NCI-H460 (cell line): ENCODE results near the gene PCCA. TPM values are rescaled to one million over a fixed set of nuclear protein-coding genes. Genes with fewer than 3 reads are reported as not detected.
"Not testable (repeated sequence)": the region's sequence is repeated elsewhere in the genome, so short reads cannot be mapped to it uniquely, and the experiment has no call there.

ENCODE experiments used
- DNase-seq: peaks from one replicate; pipeline ENCODE4 v3.0.0-alpha.2; 2016; ENCODE audit warnings: low read depth; ENCODE audit errors: extremely low read depth
- total RNA-seq: library from RNA; depleted of rRNA; stranded (reverse); fragments of >200 nt; shearing (Covaris generic); gene quantifications from 2 replicates; pipeline ENCODE4 v1.2.3, GENCODE V29; 2014

Gene PCCA
- total RNA-seq, 1 experiment from 2014 or later = 15.7 TPM

- DNase-seq = no peak
Observed at GRCh38 chr13:100341327-100341726, 252.4 kb downstream of the PCCA start.

DNA sequence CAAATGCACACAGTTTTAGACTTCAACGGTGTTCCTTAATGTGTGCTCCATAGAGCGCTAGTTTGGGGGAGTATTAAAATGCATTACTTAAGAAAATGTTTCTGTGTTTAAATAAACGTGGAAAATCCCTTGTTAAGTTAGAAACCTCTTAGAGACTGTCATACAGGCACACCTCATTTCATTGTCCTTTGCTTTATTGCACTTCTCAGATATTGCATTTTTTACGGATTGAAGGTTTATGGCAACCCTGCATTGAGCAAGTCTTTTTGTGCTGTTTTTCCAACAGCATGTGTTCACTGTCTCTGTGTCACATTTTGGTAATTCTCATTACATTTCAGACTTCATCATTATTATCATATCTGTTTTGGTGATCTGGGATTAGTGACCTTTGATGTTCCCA, 255.7 kb downstream of the PCCA start:
- DNase-seq = no peak

- peak; percentile 63 for DNase-seq
Observed at GRCh38 chr13:100347968-100348367, 259.1 kb downstream of the PCCA start.

- DNase-seq = no peak
Observed at GRCh38 chr13:100349594-100349993, 260.7 kb downstream of the PCCA start.

DNA sequence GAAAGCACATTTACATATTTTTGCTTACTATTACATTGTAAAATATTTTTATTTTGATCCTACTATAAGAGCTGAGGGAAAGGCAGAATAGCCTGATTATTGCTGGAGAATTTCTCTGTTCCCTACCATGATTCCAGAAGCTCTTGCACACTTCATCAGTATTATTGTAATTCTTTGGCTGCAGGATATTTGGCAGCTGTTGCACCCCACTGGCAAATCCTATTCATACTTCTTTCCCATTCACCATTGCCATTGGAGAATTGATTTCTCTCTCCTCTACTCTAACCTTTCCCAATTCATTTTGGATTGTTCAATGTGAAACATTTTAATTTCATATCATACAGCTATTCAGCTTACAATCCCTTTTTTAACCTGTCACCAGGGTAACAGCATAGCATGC, 261.7 kb downstream of the PCCA start:
- DNase-seq = no peak

GRCh38 chr13:100356426-100356825, 267.5 kb downstream of the PCCA start:
- no peak for DNase-seq

DNA sequence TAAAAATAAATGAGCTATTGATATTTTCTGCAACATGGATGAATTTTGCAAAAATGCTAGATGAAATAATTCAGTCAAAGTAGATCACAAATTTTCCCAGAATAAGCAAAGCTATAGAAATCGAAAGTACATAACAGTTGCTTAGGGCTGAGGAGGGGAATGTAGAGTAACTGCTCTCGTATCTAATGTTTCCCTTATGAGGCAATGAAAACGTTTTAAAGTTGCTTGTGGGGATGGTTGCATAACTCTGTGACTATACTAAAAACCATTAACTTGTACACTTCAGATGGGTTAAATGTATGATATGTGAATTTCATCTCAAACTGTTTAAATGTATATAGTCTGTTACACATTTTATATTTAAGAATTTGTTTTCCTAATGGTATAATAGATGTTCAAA, 268.0 kb downstream of the PCCA start:
- DNase-seq = no peak

GRCh38 chr13:100357764-100358163, 268.9 kb downstream of the PCCA start:
- no peak for DNase-seq

GRCh38 chr13:100361504-100361903, 272.6 kb downstream of the PCCA start:
- DNase-seq = no peak

- no peak for DNase-seq
Observed at GRCh38 chr13:100362371-100362770, 273.5 kb downstream of the PCCA start.

- no peak for DNase-seq
Observed at GRCh38 chr13:100362781-100363180, 273.9 kb downstream of the PCCA start.

GRCh38 chr13:100363285-100363711, 274.4 kb downstream of the PCCA start:
- DNase-seq = no peak

GRCh38 chr13:100363874-100364273, 275.0 kb downstream of the PCCA start:
- no peak for DNase-seq

DNA sequence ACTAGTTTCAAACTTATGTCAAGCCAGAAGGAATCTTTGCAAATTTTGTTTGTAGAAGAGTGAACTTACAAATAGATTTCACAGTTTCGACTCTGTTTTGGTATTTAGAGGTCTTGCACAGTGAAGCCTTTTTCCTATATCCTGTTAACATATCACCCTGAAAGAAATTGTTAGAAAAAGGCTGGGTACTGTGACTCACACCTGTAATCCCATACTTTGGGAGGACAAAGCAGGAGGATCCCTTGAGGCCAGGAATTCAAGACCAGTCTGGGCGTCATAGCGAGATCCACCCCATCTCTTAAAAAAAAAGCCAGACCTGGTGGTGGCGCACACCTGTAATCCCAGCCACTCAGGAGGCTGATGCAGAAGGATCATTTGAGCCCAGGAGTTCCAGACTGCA, 275.7 kb downstream of the PCCA start:
- no peak for DNase-seq

GRCh38 chr13:100365680-100366079, 276.8 kb downstream of the PCCA start:
- DNase-seq = no peak

DNA sequence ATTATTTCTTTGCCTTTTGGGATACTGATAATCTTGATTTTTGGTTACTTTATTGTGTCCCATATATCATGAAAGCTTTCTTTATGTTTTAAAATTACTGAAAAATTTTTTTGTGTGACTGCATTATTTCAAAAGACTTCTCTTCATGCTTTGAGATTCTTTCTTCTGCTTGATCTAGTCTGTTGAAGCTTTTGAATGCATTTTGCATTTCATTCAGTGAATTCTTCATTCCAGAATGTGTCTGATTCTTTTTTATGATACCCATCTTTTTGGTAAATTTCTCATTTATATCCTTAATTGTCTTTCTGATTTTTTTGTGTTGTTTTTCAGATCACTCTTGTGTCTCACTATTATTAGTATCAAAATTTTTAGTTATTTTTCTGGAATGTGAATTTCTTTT, 289.6 kb downstream of the PCCA start:
- DNase-seq = no peak

- no peak for DNase-seq
Observed at GRCh38 chr13:100381595-100382224, 292.8 kb downstream of the PCCA start.

DNA sequence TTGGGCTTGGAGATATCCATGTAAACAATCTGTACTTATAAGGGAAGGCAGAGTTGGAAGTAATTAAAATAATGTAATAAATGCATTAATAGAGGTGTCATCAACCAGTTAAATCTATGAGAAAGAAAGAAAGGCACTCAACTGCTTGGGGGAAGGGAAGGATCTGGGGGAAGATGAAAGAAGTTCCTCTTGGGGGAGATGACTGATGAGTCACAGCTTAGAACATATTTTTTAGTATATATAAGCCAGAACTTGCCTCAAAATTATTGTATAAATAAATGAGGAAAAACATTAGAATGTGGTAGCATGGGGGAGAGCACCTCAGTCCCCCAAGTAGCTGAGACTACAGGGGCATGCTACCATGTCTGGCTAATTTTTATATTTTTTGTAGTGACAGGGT, 293.9 kb downstream of the PCCA start:
- no peak for DNase-seq

GRCh38 chr13:100387416-100387815, 298.5 kb downstream of the PCCA start:
- DNase-seq = no peak

DNA sequence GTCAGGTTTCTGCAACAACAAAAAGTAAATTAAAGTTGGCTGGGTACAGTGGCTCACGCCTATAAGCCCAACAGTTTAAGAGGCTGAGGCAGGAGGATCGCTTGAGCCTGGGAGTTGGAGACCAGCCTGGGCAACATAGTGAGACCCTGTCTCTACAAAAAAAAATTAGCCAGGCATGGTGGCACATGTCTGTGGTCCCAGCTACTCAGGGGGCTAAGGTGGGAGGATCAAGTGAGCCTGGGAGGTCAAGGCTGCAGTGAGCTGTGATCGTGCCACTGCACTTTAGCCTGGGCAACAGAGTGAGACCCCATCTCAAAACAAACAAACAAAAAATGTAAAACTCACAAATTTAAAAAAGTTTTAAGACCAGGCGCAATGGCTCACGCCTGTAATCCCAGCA, 299.3 kb downstream of the PCCA start:
- not testable (repeated sequence) for DNase-seq

DNA sequence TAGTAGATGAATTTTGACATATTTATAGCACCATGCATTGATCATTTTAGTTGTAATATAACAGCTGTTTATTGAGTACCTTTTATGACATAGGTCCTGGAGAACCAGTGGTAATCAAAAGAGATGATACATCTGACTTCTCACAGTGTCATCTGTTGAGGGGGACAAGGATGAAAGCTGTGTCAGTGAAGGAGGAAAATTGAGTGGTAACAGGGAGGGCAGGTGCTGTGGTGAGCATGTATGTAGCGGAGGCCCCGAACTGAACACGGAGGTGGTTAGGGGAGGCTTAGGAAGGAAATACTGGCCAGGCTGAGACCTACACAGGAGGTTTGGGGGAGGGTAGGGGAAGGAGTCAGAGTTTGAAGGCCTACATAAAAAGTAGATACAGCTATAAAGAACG, 300.0 kb downstream of the PCCA start:
- no peak for DNase-seq

- DNase-seq = no peak
Observed at GRCh38 chr13:100389617-100390016, 300.7 kb downstream of the PCCA start.
